IMR-90 (cell line): ENCODE data around the gene GOLIM4. TPM values are rescaled to one million over a fixed set of nuclear protein-coding genes. Genes with fewer than 3 reads are reported as not detected.

Experiments used
- ATAC-seq: fragments of 200-7000 bp; cut with Tn5 transposase; 2 replicates; pipeline ENCODE4 v1.9.1; 2020; ENCODE audit warnings: low read depth, mild to moderate bottlenecking, moderate library complexity
- BruUV-seq: library from RNA; stranded (reverse); fragments of 400-500 nt; replicated peaks from 2 replicates; lab custom pipeline; 2021; lab: Mats Ljungman, UMichigan
- CTCF ChIA-PET: fragments of 300-600 bp; formaldehyde crosslinking; extraction: SDS; loops from one replicate; lab custom pipeline; 2021; ENCODE audit warnings: antibody characterized with exemption; lab: Yijun Ruan, JAX
- POLR2A ChIA-PET: fragments of 300-600 bp; sonication (Branson Sonifier 250); formaldehyde crosslinking; loops from one replicate; lab custom pipeline; 2022; ENCODE audit warnings: antibody characterized with exemption; ENCODE audit not compliant: unreplicated experiment; lab: Charles Lee
- DNase-seq: peaks from one replicate; pipeline ENCODE4 v3.0.0; 2013
- H2AFZ ChIP-seq: replicated peaks from 2 replicates; pipeline ENCODE3; 2013; ENCODE audit warnings: low read length, mild to moderate bottlenecking; ENCODE audit not compliant: poor library complexity
- H2AK5ac ChIP-seq: 2 replicates; pipeline ENCODE4 v1.6.1; 2013; ENCODE audit warnings: low read depth, low read length, inconsistent platforms
- H2AK9ac ChIP-seq: replicated peaks from 2 replicates; pipeline ENCODE3; 2013; ENCODE audit warnings: mild to moderate bottlenecking, low read depth, low read length, moderate library complexity; ENCODE audit not compliant: poor library complexity
- H2BK120ac ChIP-seq: 2 replicates; pipeline ENCODE4 v1.6.1; 2013; ENCODE audit warnings: low read depth, low read length, inconsistent platforms
- H2BK15ac ChIP-seq: 3 replicates; pipeline ENCODE4 v1.6.1; 2013; ENCODE audit warnings: low read depth, low read length, inconsistent platforms
- H2BK20ac ChIP-seq: 2 replicates; pipeline ENCODE4 v1.6.1; 2013; ENCODE audit warnings: low read depth, mild to moderate bottlenecking, inconsistent platforms, low read length, moderate library complexity
- H2BK5ac ChIP-seq: 2 replicates; pipeline ENCODE4 v1.6.1; 2013; ENCODE audit warnings: mild to moderate bottlenecking, low read depth, low read length, inconsistent platforms; ENCODE audit not compliant: poor library complexity, severe bottlenecking
- H3K14ac ChIP-seq: replicated peaks from 2 replicates; pipeline ENCODE4 v1.6.1; 2013; ENCODE audit warnings: low read depth, low read length, inconsistent platforms
- H3K18ac ChIP-seq: 2 replicates; pipeline ENCODE4 v1.6.1; 2013; ENCODE audit warnings: low read depth, low read length, control low read depth
- H3K23ac ChIP-seq: 2 replicates; pipeline ENCODE4 v1.6.1; 2013; ENCODE audit warnings: low read depth, low read length, inconsistent platforms
- H3K27ac ChIP-seq: 2 replicates; pipeline ENCODE4 v1.5.1; 2013; ENCODE audit warnings: mild to moderate bottlenecking, control low read depth, low read length; ENCODE audit not compliant: insufficient read depth
- H3K27me3 ChIP-seq: 2 replicates; pipeline ENCODE4 v1.6.1; 2013; ENCODE audit warnings: low read length; ENCODE audit not compliant: control insufficient read depth, insufficient read depth
- H3K36me3 ChIP-seq: 2 replicates; pipeline ENCODE4 v1.6.1; 2013; ENCODE audit warnings: low read length, mixed read lengths; ENCODE audit not compliant: control insufficient read depth, insufficient read depth
- H3K4ac ChIP-seq: 2 replicates; pipeline ENCODE4 v1.6.1; 2013; ENCODE audit warnings: low read depth, low read length, inconsistent platforms
- H3K4me1 ChIP-seq: 2 replicates; pipeline ENCODE4 v1.6.1; 2013; ENCODE audit warnings: low read length, mixed read lengths; ENCODE audit not compliant: control insufficient read depth, insufficient read depth
- H3K4me2 ChIP-seq: 2 replicates; pipeline ENCODE4 v1.6.1; 2013; ENCODE audit warnings: low read depth, mild to moderate bottlenecking, control low read depth, low read length, moderate library complexity
- H3K4me3 ChIP-seq: 2 replicates; pipeline ENCODE4 v1.5.1; 2013; ENCODE audit warnings: low read depth, mild to moderate bottlenecking, control low read depth, low read length, moderate library complexity; ENCODE audit not compliant: insufficient read depth
- H3K56ac ChIP-seq: 2 replicates; pipeline ENCODE4 v1.6.1; 2013; ENCODE audit warnings: low read length, inconsistent platforms; ENCODE audit not compliant: insufficient read depth; ENCODE audit errors: extremely low read depth
- H3K79me1 ChIP-seq, 2 experiments: 2 replicates each; pipeline ENCODE4 v1.6.1; 2013; ENCODE audit warnings: low read length in 2 of 2, inconsistent platforms in 1 of 2, low read depth in 1 of 2
- H3K9ac ChIP-seq: 2 replicates; pipeline ENCODE4 v1.6.1; 2013; ENCODE audit warnings: low read depth, low read length, control low read depth
- H3K9me1 ChIP-seq: 2 replicates; pipeline ENCODE4 v1.6.1; 2013; ENCODE audit warnings: low read length, inconsistent platforms; ENCODE audit not compliant: insufficient read depth
- H3K9me3 ChIP-seq: 2 replicates; pipeline ENCODE4 v1.6.1; 2013; ENCODE audit warnings: low read length; ENCODE audit not compliant: control insufficient read depth, insufficient read depth
- H4K20me1 ChIP-seq: 2 replicates; pipeline ENCODE4 v1.6.1; 2013; ENCODE audit warnings: low read length, inconsistent platforms; ENCODE audit not compliant: insufficient read depth
- H4K5ac ChIP-seq: 2 replicates; pipeline ENCODE4 v1.6.1; 2013; ENCODE audit warnings: mild to moderate bottlenecking, low read depth, low read length, control low read depth
- H4K8ac ChIP-seq, 2 experiments: 2 replicates each; pipeline ENCODE4 v1.6.1; 2013; ENCODE audit warnings: low read depth in 2 of 2, low read length in 2 of 2, control low read depth in 1 of 2, inconsistent platforms in 1 of 2
- H4K91ac ChIP-seq: 2 replicates; pipeline ENCODE4 v1.6.1; 2013; ENCODE audit warnings: low read depth, low read length, inconsistent platforms; ENCODE audit not compliant: insufficient read depth
- BHLHE40 ChIP-seq: fragments of 150-350 bp; IDR thresholded peaks from 2 replicates; pipeline ENCODE4 v1.6.1; 2016; ENCODE audit warnings: mild to moderate bottlenecking, low read depth, low read length
- FOS ChIP-seq: fragments of 150-350 bp; IDR thresholded peaks from 2 replicates; pipeline ENCODE4 v1.6.1; 2016; ENCODE audit warnings: low read depth, low read length
- MAZ ChIP-seq: IDR thresholded peaks from 2 replicates; pipeline ENCODE4 v1.6.1; 2012; ENCODE audit warnings: low read depth, mild to moderate bottlenecking, low read length, improper control_type of control experiment, moderate library complexity, borderline replicate concordance
- MXI1 ChIP-seq: IDR thresholded peaks from 2 replicates; pipeline ENCODE4 v1.6.1; 2012; ENCODE audit warnings: low read depth, mild to moderate bottlenecking, low read length, moderate library complexity, borderline replicate concordance
- POLR2A ChIP-seq: IDR thresholded peaks from 2 replicates; pipeline ENCODE4 v1.6.1; 2012; ENCODE audit warnings: mild to moderate bottlenecking, low read depth, low read length
- RAD21 ChIP-seq: IDR thresholded peaks from 2 replicates; pipeline ENCODE4 v1.6.1; 2012; ENCODE audit warnings: low read length, improper control_type of control experiment
- USF2 ChIP-seq: fragments of 150-350 bp; IDR thresholded peaks from 2 replicates; pipeline ENCODE4 v1.6.1; 2017; ENCODE audit warnings: mild to moderate bottlenecking, antibody characterized with exemption, low read length, low read depth
- WGBS, 2 experiments: methylation state at CpG; one replicate each; pipeline versions ENCODE4 v1.1.5 to v1.1.7; 2013; ENCODE audit warnings: missing lambda C conversion rate in 2 of 2; ENCODE audit not compliant: insufficient read length in 1 of 2; ENCODE audit errors: extremely low coverage in 2 of 2; 5-methylcytosine and 5-hydroxymethylcytosine counted together
- dilution Hi-C: fragments of 300-500 bp; cut with HindIII; formaldehyde crosslinking; loops from one replicate; pipeline ENCODE4 v1.14.3; 2018; ENCODE audit warnings: low sequenced_read_pairs; ENCODE audit not compliant: unreplicated experiment
- in situ Hi-C: fragments of 300-500 bp; cut with MboI; formaldehyde crosslinking; loops from 3 replicates; pipeline ENCODE4 v1.14.3; 2019; ENCODE audit warnings: low sequenced_read_pairs, inconsistent platforms, mixed read lengths
- intact Hi-C: fragments of 100-400 bp; cut with micrococcal nuclease; formaldehyde crosslinking; loops from 2 replicates; pipeline ENCODE4 v1.10.0; 2022
- polyA plus RNA-seq, 3 experiments: library from polyadenylated mRNA; depleted of rRNA; stranded (reverse); fragments of >200 nt; gene quantifications; 2 replicates each; pipeline ENCODE4 v1.2.3, GENCODE V29; 2012; ENCODE audit warnings: low replicate concordance in 1 of 3
- total RNA-seq: library from RNA; depleted of rRNA; stranded (reverse); fragments of >200 nt; gene quantifications from 2 replicates; pipeline ENCODE4 v1.2.3, GENCODE V29; 2012
- TF ChIP-seq, protein P1 (sequence below): fragments of 150-350 bp; IDR thresholded peaks from 2 replicates; pipeline ENCODE4 v1.6.1; 2016; ENCODE audit warnings: low read depth, mild to moderate bottlenecking, low read length, moderate library complexity, borderline replicate concordance

GOLIM4 gene
- total and polyA plus RNA-seq, 2 of the 4 experiments (the other 2 are of a cell fraction), result 44.6 to 71.2 TPM

DNA sequence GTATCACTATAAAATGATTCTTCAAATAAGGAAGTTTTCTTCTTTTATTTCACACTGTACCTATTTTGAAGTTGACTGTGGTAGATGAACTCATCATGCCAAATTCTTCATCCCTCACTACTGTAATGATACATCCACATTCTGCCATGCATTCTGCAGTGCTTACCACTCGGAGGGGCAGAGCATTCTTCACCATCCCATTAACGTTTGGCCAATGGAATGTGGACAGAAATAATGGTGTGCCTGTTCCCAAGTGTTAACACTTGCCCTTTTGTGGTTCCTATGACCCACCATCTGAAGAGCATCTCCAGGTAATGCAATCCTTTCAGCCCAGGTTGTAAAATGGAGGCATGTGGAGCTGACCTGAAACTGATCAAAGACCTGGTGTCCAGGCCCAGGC is 18.6 kb downstream of the GOLIM4 start:
- Histone ChIP-seq H3K18ac (no peak overlapping the region), H3K27ac (no peak overlapping the region), H2BK5ac (peak overlapping the region; percentile 66), H3K14ac (peak overlapping the region; percentile 74), H3K36me3 (no peaks in the 10 kb centered on the region; the same call in 1 of the 2 replicates), H2AK9ac (peak overlapping the region; percentile 15), H3K9me3 (no peaks in the 10 kb centered on the region), H2BK20ac (no peak overlapping the region; the same call in 1 of the 2 replicates), H4K91ac (no peak overlapping the region), H2BK120ac (no peak overlapping the region), H3K4me1 (peaks cover 17% of the 10 kb centered on the region), H4K8ac (0 out of 4 replicates have a peak overlapping the region, but pooled peaks of 1 of the 2 experiments have one; percentile 14), H3K4me3 (no peak overlapping the region), H2BK15ac (no peak overlapping the region; the same call in 2 of the 3 replicates), H2AK5ac (peak overlapping the region; percentile 70), H3K23ac (peak overlapping the region; percentile 2; the same call in 1 of the 2 replicates), H3K79me1 (peaks cover 12 to 52% of the 10 kb centered on the region in 2 experiments; a peak in 3 of 4 replicates), H3K56ac (no peak overlapping the region), H2AFZ (peak overlapping the region; percentile 48), H4K5ac (no peak overlapping the region), H3K9ac (no peak overlapping the region), H3K27me3 (no peaks in the 10 kb centered on the region), H4K20me1 (peaks cover 30% of the 10 kb centered on the region), H3K9me1 (peaks cover 21% of the 10 kb centered on the region), H3K4ac (peak overlapping the region; percentile 60), H3K4me2 (no peak overlapping the region)
- no CpG with 5 or more reads among the region's 2 CpGs for WGBS, 2 experiments
- dilution Hi-C loops (no loop called here), intact Hi-C loops (no loop called here), in situ Hi-C loops (loop anchor here (25.0 kb wide), 2 partner anchors 1035 to 1685 kb away; partner anchors contain the start of genes ACTRT3, MYNN and TERC)
- ChIA-PET POLR2A (no interaction called here), CTCF (no interaction called here)
- ATAC-seq (peak; percentile 60; the same call in 1 of the 2 replicates), DNase-seq (peak; percentile 37)
- TF ChIP-seq BHLHE40 (no peak), MXI1 (no peak), MAZ (no peak), USF2 (no peak), FOS (no peak), POLR2A (no peak), RAD21 (no peak)
- TF ChIP-seq, protein P1, sequence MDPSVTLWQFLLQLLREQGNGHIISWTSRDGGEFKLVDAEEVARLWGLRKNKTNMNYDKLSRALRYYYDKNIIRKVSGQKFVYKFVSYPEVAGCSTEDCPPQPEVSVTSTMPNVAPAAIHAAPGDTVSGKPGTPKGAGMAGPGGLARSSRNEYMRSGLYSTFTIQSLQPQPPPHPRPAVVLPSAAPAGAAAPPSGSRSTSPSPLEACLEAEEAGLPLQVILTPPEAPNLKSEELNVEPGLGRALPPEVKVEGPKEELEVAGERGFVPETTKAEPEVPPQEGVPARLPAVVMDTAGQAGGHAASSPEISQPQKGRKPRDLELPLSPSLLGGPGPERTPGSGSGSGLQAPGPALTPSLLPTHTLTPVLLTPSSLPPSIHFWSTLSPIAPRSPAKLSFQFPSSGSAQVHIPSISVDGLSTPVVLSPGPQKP, result no peak
- no TSS peak for BruUV-seq
